GM13976 (cell line): ENCODE measurements around the gene GPX3.

Source experiments
- DNase-seq: peaks from one replicate; pipeline ENCODE4 v3.0.0; 2012; ENCODE audit warnings: low spot score
- in situ Hi-C: fragments of 300-500 bp; cut with MboI; formaldehyde crosslinking; loops from one replicate; pipeline ENCODE4 v1.12.0; 2022; ENCODE audit warnings: low sequenced_read_pairs, mixed read lengths, inconsistent platforms; ENCODE audit not compliant: unreplicated experiment
- TF ChIP-seq, protein P1 (sequence below): IDR thresholded peaks from 2 replicates; pipeline ENCODE4 v1.5.1; 2012; ENCODE audit warnings: borderline replicate concordance, mild to moderate bottlenecking; ENCODE audit not compliant: insufficient read depth; ENCODE audit errors: extremely low read depth, missing control alignments, control extremely low read depth

Gene GPX3, protein sequence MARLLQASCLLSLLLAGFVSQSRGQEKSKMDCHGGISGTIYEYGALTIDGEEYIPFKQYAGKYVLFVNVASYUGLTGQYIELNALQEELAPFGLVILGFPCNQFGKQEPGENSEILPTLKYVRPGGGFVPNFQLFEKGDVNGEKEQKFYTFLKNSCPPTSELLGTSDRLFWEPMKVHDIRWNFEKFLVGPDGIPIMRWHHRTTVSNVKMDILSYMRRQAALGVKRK

DNA sequence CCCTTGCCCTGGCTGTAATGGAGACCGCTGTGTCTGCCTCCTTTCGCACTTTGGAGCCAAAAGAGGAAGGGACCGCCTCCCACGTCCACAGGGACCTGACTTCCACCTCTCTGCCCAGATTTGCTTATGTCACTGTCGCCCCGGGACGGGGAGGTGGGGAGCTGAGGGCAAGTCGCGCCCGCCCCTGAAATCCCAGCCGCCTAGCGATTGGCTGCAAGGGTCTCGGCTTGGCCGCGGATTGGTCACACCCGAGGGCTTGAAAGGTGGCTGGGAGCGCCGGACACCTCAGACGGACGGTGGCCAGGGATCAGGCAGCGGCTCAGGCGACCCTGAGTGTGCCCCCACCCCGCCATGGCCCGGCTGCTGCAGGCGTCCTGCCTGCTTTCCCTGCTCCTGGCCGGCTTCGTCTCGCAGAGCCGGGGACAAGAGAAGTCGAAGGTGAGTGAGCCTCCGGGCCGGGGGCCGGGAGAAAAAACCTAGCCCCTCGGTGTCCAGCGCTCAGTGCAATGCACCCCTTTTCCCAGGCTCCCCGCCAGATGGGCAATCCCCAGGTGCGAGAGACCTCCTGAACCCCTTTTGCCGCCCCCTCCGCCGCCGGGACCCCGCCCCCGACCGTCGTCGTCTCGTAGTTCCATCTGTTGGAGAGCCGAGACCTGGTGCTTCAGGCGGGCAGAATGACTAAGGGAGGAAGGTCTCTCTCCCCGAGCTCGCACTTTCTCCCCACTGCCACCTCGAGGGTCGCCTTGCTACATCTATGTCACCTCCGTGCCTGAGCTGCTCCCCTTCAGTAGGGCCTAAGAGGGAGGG lies at the start of gene GPX3:
GPX3 (plus strand) TSS at position 288 of the 807 bp plus-strand sequence; CDS start at position 352, 64 bp downstream.
- peak; percentile 77 for DNase-seq
- TF ChIP-seq, protein P1, sequence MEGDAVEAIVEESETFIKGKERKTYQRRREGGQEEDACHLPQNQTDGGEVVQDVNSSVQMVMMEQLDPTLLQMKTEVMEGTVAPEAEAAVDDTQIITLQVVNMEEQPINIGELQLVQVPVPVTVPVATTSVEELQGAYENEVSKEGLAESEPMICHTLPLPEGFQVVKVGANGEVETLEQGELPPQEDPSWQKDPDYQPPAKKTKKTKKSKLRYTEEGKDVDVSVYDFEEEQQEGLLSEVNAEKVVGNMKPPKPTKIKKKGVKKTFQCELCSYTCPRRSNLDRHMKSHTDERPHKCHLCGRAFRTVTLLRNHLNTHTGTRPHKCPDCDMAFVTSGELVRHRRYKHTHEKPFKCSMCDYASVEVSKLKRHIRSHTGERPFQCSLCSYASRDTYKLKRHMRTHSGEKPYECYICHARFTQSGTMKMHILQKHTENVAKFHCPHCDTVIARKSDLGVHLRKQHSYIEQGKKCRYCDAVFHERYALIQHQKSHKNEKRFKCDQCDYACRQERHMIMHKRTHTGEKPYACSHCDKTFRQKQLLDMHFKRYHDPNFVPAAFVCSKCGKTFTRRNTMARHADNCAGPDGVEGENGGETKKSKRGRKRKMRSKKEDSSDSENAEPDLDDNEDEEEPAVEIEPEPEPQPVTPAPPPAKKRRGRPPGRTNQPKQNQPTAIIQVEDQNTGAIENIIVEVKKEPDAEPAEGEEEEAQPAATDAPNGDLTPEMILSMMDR = no peak
- in situ Hi-C loops = no loop called here

DNA sequence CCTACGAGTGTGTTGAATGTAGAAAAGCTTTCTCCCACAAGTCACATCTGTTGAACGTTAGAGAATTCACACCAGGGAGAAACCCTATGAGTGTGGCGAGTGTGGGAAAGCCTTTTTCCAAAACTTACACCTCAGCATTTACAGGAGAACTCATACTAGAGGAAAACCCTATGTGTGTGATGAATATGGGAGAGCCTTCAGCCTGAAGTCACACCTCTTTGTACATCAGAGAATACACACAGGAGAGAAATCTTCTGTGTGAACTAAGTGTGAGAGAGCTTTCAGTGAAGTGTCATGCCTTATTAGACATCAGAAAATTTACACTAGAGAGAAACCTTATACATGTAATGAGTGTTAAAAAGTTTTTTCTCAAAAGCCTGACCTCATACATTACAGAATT lies 41.8 kb upstream of the GPX3 start:
- TF ChIP-seq, protein P1 = no peak
- DNase-seq = no peak
- in situ Hi-C loops = no loop called here

DNA sequence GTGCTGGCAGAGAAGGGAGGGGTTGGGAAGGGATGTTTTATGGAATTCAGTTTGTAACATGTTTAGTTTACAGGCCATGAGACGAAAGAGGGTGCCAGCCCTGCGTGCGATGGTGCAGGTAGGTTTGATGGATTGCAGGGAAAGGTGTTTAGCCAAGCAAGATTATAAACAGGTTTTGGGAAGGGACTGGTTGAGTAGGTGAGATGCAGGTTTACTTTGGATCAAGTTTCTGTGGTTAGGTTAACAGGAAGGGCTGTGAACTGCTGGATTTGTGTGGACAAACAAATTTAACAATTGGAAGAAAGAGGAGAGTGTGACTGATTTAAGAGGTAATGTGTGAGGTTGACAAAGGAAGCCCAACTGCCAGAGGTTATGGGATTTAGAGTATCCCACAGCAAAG lies 32.6 kb upstream of the GPX3 start:
- in situ Hi-C loops = no loop called here
- no peak for DNase-seq
- TF ChIP-seq, protein P1 = no peak

DNA sequence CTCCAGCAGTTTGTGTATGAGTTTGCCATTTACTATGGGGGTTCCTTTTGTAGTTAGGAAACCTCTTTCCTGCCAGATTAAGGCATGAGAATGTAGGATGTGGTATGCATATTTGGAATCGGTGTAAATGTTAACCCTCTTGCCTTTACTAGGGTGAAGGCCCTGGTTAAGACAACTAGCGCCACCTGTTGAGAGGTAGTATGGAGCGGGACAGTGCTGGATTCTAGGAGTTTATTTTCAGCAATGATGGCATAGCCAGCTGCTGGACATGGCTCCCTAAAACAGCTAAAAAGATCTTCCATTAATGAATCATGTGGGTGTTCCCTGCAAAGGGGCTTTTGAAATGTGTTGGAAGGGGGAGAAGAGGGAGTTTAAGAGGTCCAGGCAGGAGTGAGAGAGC lies 30.7 kb upstream of the GPX3 start:
- in situ Hi-C loops = no loop called here
- DNase-seq = no peak
- TF ChIP-seq, protein P1 = no peak

DNA sequence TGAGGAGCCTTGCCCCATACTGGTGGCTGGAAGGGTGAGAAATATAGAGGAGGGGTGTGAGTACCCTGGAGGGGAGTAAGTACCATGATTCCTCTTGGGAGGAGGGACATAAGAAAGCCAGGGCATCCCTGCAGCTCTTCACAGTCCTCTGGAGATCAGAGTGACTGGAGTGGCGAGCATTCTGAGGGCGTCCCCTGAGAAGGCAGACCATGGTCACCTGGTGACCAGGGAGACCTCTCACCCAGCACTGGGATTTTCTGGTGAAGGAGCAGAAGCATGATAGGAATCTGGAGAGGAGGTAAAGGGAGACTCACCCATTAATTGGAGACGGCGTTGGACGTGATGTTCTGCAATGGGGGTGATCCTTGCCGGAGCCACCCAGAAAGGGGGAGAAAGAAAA lies 27.7 kb upstream of the GPX3 start:
- TF ChIP-seq, protein P1 = no peak
- in situ Hi-C loops = no loop called here
- no peak for DNase-seq

DNA sequence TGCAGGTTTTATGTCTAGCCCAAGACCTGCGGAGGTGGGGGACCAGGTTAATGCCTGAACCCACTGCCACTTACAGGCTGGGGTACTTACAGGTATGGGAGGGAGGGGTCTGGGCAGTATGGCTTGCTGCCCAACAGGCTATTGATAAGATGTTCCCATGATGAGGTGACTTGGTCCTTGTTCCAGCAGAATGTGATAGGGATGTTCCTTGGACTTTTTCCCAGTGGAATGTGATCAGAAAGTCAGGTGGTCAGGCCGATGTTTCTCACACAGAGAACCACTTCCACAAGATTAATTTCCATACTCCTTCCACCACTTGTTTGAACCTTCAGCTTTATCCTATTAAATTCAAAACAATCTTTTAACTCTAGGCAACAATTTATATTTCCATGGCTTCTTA lies 27.0 kb upstream of the GPX3 start:
- TF ChIP-seq, protein P1 = no peak
- in situ Hi-C loops = no loop called here
- DNase-seq = no peak
